OCI-LY1 (cell line): ENCODE measurements around the gene CTNNA2.

ENCODE experiments used
- CTCF ChIP-seq: fragments of 200-600 bp; sonication (generic), shearing (Covaris generic); IDR thresholded peaks from 2 replicates; pipeline ENCODE4 v1.5.1; 2017; ENCODE audit warnings: mild to moderate bottlenecking, antibody characterized with exemption, low read length, moderate library complexity, mixed read lengths
- EZH2 ChIP-seq: fragments of 200-600 bp; sonication (generic), shearing (Covaris generic); IDR thresholded peaks from 2 replicates; pipeline ENCODE4 v1.8.0; 2017; ENCODE audit warnings: borderline replicate concordance, mixed run types, mild to moderate bottlenecking, antibody characterized with exemption, low read length, moderate library complexity, mixed read lengths

GRCh38 chr2:80370375-80371009 lies 857.6 kb downstream of the CTNNA2 start:
- TF ChIP-seq EZH2 (no peak), CTCF (no peak)
